Spinal cord (tissue), 10 donors: Measurements from ENCODE around the gene NPAS3. TPM values are rescaled to one million over a fixed set of nuclear protein-coding genes. Genes with fewer than 3 reads are reported as not detected.
A peak's percentile ranks its signal among the peaks of the same experiment; 100 is the strongest.

Source experiments
- DNase-seq, 6 donors: peaks; one replicate each; pipeline versions ENCODE4 v3.0.0 to v3.0.0-alpha.2; 2013 to 2015; ENCODE audit warnings: low spot score in 6 of 6, low read depth in 4 of 6
- H3K27ac ChIP-seq: one replicate; pipeline ENCODE4 v1.5.1; 2013; ENCODE audit warnings: low read depth, low read length, control low read depth
- H3K27me3 ChIP-seq: one replicate; pipeline ENCODE4 v1.6.1; 2013; ENCODE audit warnings: low read length; ENCODE audit not compliant: control insufficient read depth, insufficient read depth
- H3K36me3 ChIP-seq: one replicate; pipeline ENCODE4 v1.6.1; 2013; ENCODE audit warnings: low read length; ENCODE audit not compliant: control insufficient read depth, insufficient read depth
- H3K4me1 ChIP-seq: one replicate; pipeline ENCODE4 v1.6.1; 2013; ENCODE audit warnings: low read length; ENCODE audit not compliant: control insufficient read depth, insufficient read depth
- H3K4me3 ChIP-seq: one replicate; pipeline ENCODE4 v1.5.1; 2013; ENCODE audit warnings: low read depth, low read length, control low read depth
- H3K9me3 ChIP-seq: one replicate; pipeline ENCODE4 v1.6.1; 2013; ENCODE audit warnings: low read length; ENCODE audit not compliant: control insufficient read depth, insufficient read depth
- WGBS: methylation state at CpG from one replicate; pipeline ENCODE4 v1.1.5; 2013; ENCODE audit warnings: missing lambda C conversion rate; ENCODE audit not compliant: insufficient coverage; 5-methylcytosine and 5-hydroxymethylcytosine counted together
- polyA plus RNA-seq, 2 donors: library from polyadenylated mRNA; unstranded; fragments of 120-200 nt; gene quantifications; one replicate each; pipeline ENCODE4 v1.2.1, GENCODE V29; 2013; ENCODE audit not compliant: insufficient read length in 2 of 2
- total RNA-seq, 2 donors: library from RNA; depleted of rRNA in 1 of 2; stranded (reverse); fragments of 120-200 nt in 1 of 2; fragments of >200 nt in 1 of 2; gene quantifications; one replicate each; pipeline versions ENCODE4 v1.2.3 to v1.2.4, GENCODE V29; 2013 to 2014
- donor health status: healthy.

Gene NPAS3
- total and polyA plus RNA-seq, 4 donors = 23.2 to 77.3 (median 50.8) TPM

GRCh38 chr14:33661101-33661500 is 722.4 kb downstream of the NPAS3 start:
- no peaks in the 10 kb centered on the region for H3K36me3 ChIP-seq
- no peak overlapping the region for H3K4me3 ChIP-seq
- DNase-seq = no peak
- no peaks in the 10 kb centered on the region for H3K4me1 ChIP-seq
- no peak overlapping the region for H3K27ac ChIP-seq
- 78% methylated on average over 1 of the region's 3 CpGs for WGBS
- no peaks in the 10 kb centered on the region for H3K9me3 ChIP-seq
- H3K27me3 ChIP-seq = no peaks in the 10 kb centered on the region

GRCh38 chr14:33668066-33668465 is 729.4 kb downstream of the NPAS3 start:
- no peaks in the 10 kb centered on the region for H3K27me3 ChIP-seq
- DNase-seq = no peak
- WGBS = no CpG with 5 or more reads among the region's 4 CpGs
- no peaks in the 10 kb centered on the region for H3K9me3 ChIP-seq
- H3K4me1 ChIP-seq = no peaks in the 10 kb centered on the region
- H3K36me3 ChIP-seq = no peaks in the 10 kb centered on the region
- no peak overlapping the region for H3K27ac ChIP-seq
- no peak overlapping the region for H3K4me3 ChIP-seq

DNA sequence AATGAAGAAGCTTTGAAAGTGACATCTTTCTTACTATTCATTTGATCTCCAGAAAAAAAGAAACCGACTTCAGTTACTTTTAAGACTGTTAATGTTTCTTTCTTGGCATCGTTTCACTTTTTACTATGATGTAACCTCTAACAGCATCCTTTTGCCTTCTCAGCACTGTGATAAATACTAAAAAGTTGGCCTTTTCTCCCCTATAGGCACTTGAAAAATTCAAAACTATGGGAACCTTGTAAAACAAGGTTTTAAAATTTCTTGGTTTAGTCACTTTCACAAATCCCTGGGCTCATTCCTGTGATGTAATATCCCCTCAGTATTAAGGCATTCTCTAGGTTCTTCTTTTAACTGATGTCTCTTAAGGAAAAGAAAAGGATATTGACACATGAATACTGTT is 730.4 kb downstream of the NPAS3 start:
- H3K36me3 ChIP-seq = no peaks in the 10 kb centered on the region
- H3K27me3 ChIP-seq = no peaks in the 10 kb centered on the region
- H3K9me3 ChIP-seq = no peaks in the 10 kb centered on the region
- DNase-seq = no peak
- no CpG with 5 or more reads among the region's 2 CpGs for WGBS
- H3K27ac ChIP-seq = no peak overlapping the region
- H3K4me1 ChIP-seq = no peaks in the 10 kb centered on the region
- H3K4me3 ChIP-seq = no peak overlapping the region

DNA sequence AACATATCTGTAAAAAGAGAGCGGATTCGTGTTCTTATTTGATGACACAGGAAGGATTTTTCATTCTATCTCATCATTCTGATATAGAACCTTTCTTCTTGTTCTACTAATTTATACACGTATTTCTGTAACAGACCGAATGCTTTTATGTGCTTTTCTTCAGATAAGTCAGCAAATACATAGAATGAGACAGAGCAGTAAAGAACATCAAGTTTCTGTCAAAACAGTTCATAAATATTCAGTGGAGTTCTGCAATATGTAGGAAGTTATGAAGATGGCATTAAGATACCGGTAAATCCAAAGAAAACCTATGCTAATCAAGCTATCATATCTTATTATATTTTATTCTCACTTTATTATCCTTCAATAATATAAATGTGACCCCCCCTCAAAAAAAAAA is 731.6 kb downstream of the NPAS3 start:
- WGBS = no CpG with 5 or more reads among the region's 5 CpGs

GRCh38 chr14:33671556-33671955 is 732.9 kb downstream of the NPAS3 start:
- no peak overlapping the region for H3K27ac ChIP-seq
- DNase-seq = no peak
- no peaks in the 10 kb centered on the region for H3K9me3 ChIP-seq
- H3K36me3 ChIP-seq = no peaks in the 10 kb centered on the region
- H3K27me3 ChIP-seq = no peaks in the 10 kb centered on the region
- WGBS = no CpG with 5 or more reads among the region's 1 CpG
- peaks cover 3% of the 10 kb centered on the region for H3K4me1 ChIP-seq
- H3K4me3 ChIP-seq = no peak overlapping the region

More for the DNA sequence above, 731.6 kb downstream of the NPAS3 start:
- H3K36me3 ChIP-seq = no peaks in the 10 kb centered on the region
- H3K27ac ChIP-seq = no peak overlapping the region
- no peaks in the 10 kb centered on the region for H3K9me3 ChIP-seq
- H3K4me3 ChIP-seq = no peak overlapping the region
- H3K4me1 ChIP-seq = no peaks in the 10 kb centered on the region
- no peaks in the 10 kb centered on the region for H3K27me3 ChIP-seq
- DNase-seq = no peak

DNA sequence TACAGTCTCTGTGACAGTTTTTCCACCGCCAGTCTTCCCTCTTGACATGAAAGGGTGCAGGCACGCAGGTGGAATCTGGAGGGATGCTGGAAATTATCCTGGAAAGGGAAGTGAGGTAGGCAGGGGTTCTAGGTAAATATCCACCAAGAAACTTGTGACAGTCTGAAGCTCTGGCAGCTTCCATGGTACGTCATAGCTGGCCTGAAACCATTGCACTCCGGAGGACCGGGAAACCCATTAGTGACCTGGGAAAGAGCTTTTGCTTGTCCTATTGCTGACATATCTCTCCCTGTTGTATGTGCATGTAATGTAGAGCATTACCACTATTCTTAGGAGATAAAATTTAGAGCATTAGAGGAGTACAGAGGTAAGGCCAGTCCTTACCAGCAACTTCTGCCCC is 736.2 kb downstream of the NPAS3 start:
- Histone ChIP-seq H3K9me3 (no peaks in the 10 kb centered on the region), H3K4me3 (no peak overlapping the region), H3K36me3 (no peaks in the 10 kb centered on the region), H3K27me3 (no peaks in the 10 kb centered on the region), H3K4me1 (peaks cover 3% of the 10 kb centered on the region), H3K27ac (no peak overlapping the region)
- DNase-seq = no peak
- 80% methylated on average over 1 of the region's 5 CpGs for WGBS

- Histone ChIP-seq H3K27me3 (no peaks in the 10 kb centered on the region), H3K36me3 (no peaks in the 10 kb centered on the region), H3K9me3 (no peaks in the 10 kb centered on the region), H3K4me3 (no peak overlapping the region), H3K27ac (no peak overlapping the region), H3K4me1 (peaks cover 3% of the 10 kb centered on the region)
- no peak for DNase-seq
- WGBS = no CpG with 5 or more reads among the region's 5 CpGs
These were observed 736.9 kb downstream of the NPAS3 start for GRCh38 chr14:33675415-33676130.

GRCh38 chr14:33676135-33676566 is 737.5 kb downstream of the NPAS3 start:
- H3K4me3 ChIP-seq = no peak overlapping the region

DNA sequence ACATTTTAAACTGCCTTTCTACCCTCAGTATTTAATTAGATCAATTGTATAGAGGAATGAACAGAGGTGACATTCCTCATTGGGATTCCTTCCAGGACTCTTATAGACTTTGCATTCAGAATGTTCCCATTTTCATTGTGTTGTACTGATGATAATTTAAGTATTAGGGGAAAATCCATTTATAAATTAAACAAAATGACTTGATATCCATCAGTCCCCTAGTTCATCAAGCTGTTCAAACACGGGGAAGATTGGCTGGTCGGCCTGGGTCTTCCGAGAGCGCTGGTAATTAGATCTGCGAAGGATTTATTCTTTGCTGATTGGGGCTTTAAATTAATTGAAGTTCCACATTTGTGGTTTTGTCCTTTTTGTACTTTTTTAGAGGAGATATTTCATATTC is 738.2 kb downstream of the NPAS3 start:
- Histone ChIP-seq H3K27me3 (no peaks in the 10 kb centered on the region), H3K27ac (peak overlapping the region; percentile 22), H3K9me3 (no peaks in the 10 kb centered on the region), H3K4me1 (peaks cover 3% of the 10 kb centered on the region), H3K36me3 (no peaks in the 10 kb centered on the region), H3K4me3 (no peak overlapping the region)
- DNase-seq = peak in 1 of 6 donors; percentile 43
- 50% methylated on average over 1 of the region's 5 CpGs for WGBS

More at GRCh38 chr14:33676135-33676566, 737.5 kb downstream of the NPAS3 start:
- WGBS = 13% methylated on average over 3 of the region's 7 CpGs
- no peaks in the 10 kb centered on the region for H3K27me3 ChIP-seq
- H3K4me1 ChIP-seq = peaks cover 3% of the 10 kb centered on the region
- no peaks in the 10 kb centered on the region for H3K9me3 ChIP-seq
- peak overlapping the region; percentile 22 for H3K27ac ChIP-seq
- H3K36me3 ChIP-seq = no peaks in the 10 kb centered on the region
- peak in 3 of 6 donors; percentile 38 to 75 (median 64) for DNase-seq

GRCh38 chr14:33678005-33678404 is 739.3 kb downstream of the NPAS3 start:
- Histone ChIP-seq H3K27me3 (no peaks in the 10 kb centered on the region), H3K4me3 (no peak overlapping the region), H3K4me1 (peaks cover 3% of the 10 kb centered on the region), H3K27ac (no peak overlapping the region), H3K36me3 (no peaks in the 10 kb centered on the region), H3K9me3 (no peaks in the 10 kb centered on the region)
- no peak for DNase-seq
- WGBS = 93% methylated on average over 4 of the region's 5 CpGs
